GM21825 (cell line): ENCODE results near the gene FAM32A.

Experiments used
- ATAC-seq: cut with Tn5 transposase; IDR thresholded peaks from one replicate; pipeline ENCODE4 v1.9.1; 2021; ENCODE audit warnings: mild to moderate bottlenecking, moderate library complexity; ENCODE audit not compliant: unreplicated experiment

The FAM32A gene

GRCh38 chr19:16201011-16201391 lies 15.8 kb downstream of the FAM32A start:
- no peak for ATAC-seq

GRCh38 chr19:16202320-16203255 lies 17.4 kb downstream of the FAM32A start:
- no peak for ATAC-seq

DNA sequence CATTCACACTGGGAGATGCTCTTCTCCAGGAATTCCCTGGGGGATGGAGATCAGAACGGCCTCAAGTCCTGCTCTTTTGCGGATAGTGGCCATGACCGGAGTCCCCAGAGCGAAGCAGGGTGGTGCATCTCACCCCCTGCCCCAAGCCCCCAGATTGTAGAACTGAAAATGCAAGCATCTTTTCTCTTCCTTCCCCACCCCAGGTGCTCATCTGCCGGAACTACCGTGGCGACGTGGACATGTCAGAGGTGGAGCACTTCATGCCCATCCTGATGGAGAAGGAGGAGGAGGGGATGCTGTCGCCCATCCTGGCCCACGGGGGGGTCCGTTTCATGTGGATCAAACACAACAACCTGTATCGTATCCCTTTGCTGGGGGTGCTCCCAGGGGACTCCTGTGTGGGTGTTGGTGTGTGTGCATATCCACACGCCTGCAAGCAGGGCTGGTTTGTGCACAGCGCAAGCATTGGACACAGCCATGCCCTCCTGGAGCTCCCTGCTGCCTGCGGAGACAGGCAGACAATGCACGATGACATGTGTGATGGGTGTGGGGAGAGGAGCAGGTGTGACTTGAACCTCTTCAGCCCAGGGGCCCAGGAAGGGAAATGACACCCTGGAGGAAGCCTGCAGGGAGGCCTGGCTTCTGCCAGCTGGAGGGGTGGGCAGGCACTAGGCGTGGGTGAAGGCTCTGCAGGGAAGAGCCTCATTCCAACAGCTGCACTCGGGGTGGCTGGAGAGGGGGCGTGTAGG lies 18.2 kb downstream of the FAM32A start:
- ATAC-seq, result no peak

DNA sequence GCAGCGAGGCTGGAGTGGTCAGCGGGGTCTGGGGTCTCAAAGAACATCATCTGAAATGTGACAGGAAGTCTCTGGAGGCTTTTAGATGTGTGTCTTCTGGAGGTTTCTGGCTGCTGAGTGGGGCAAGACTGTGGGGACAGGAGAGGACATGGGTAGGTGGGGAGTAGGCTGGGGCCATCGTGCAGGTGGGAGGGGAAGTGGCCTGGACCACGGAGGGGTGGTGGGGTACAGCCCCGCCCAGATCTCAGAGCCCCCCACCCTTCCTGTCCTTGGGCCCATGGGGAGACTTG lies 18.7 kb downstream of the FAM32A start:
- ATAC-seq, result no peak

- ATAC-seq, result no peak
Measured at GRCh38 chr19:16205205-16206045, 20.2 kb downstream of the FAM32A start.

GRCh38 chr19:16206046-16206605 lies 20.9 kb downstream of the FAM32A start:
- no peak for ATAC-seq

DNA sequence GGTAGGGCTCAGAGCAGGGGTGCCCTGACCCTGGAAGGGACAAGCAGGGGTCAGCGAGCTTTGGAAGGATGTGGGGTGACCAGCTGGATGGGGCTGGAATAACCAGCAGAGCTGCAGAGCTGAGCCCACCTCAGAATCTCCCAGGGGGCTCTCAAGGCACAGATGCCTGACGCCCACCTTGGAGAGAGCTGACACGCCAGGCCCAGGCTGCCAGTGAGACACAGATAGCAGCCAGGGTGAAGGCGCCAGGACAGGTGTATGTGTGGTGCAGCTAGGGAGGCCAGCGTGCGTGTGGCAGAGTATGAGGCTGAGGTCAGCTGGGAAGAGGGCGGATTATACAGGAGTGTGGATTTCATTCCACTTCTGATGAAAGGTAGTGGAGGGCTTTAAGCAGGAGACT lies 21.4 kb downstream of the FAM32A start:
- ATAC-seq, result no peak

- ATAC-seq, result no peak
Measured at GRCh38 chr19:16207063-16207462, 21.9 kb downstream of the FAM32A start.

- no peak for ATAC-seq
Measured at GRCh38 chr19:16207490-16208025, 22.3 kb downstream of the FAM32A start.

DNA sequence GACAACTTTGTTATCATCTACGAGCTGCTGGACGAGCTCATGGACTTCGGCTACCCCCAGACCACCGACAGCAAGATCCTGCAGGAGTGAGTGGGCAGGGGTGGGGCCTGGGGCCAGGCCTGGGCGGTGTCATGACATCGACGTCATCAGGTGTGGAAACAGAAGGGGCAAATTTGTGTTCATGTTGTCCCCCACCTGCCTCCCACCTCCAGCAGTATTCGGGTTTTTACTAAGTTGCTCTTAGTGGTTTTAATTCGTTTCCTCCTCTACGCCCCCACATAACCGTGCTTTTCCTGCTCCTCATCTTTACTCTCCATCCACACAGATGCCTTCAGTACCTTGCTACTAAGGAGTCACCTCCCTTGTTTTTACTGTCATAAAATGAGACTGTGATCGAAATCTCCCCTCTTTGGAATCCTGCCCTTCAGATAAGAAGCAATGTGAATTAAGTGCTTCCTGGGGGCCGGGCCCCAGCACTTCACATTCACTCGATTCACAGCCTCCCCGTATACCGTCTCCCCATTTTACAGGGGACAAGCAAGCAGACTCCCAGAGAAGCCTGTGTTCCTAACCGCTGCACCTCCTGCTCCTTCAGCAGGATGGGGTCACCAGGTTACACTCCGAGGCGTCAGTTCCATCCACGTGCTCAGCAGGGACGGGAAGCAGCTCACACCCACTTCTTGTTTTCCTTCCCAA lies 23.0 kb downstream of the FAM32A start:
- ATAC-seq, result no peak

- ATAC-seq, result no peak
Measured at GRCh38 chr19:16208847-16209665, 23.8 kb downstream of the FAM32A start.

GRCh38 chr19:16210168-16210567 lies 25.0 kb downstream of the FAM32A start:
- ATAC-seq, result no peak

GRCh38 chr19:16213076-16213475 lies 27.9 kb downstream of the FAM32A start:
- ATAC-seq, result no peak

- no peak for ATAC-seq
Measured at GRCh38 chr19:16216744-16217670, 31.8 kb downstream of the FAM32A start.

DNA sequence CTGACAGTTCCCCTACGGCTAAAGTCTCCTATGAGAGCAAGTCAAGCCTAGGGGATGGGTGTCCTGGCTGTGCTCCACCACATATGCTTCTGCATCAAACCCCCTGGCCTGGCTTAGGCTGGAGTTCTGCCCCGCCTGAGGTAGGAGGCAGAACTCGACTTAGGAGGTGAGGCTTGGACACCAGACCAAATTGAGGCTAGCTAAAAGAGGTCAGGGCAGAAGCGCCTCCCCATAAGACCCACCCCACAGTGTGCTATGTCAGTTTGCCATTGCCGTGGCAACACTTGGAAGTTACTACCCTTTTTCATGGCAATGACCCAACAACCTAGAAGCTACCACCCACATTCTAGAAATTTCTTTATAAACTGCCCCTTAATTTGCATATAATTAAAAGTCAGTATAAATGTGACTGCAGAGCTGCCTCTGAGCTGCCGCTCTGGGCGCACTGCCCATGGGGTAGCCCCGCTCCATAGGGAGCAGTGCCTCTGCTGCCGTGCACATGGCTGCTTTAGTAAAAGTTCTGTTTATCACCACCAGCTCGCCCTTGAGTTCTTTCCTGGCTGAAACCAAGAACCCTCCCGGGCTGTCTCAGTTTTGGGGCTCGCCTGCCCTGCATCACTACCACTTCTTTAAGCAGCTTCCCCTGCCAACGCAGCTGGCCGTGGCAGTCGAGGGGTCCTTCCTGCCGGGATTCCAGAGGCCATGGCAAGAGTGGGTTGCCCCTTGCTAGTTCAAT lies 32.7 kb downstream of the FAM32A start:
- no peak for ATAC-seq

DNA sequence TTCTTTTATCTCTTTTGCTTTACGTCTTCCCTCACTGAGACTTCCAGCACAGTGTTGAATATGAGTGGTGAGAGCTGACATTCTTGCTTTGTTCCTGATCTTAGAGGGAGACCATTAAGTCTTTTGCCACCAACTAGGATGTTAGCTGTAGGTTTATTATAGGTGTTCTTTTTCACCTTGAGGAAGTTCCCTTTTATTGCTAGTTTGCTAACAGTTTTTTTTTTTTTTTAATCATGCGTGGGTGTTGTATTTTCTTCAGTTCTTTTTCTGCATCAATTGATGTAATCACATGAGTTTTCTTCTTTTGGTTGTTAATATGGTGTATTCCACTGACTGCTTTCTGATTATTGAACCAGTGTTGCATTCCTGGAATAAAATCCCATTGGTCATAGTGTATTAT lies 33.6 kb downstream of the FAM32A start:
- no peak for ATAC-seq

DNA sequence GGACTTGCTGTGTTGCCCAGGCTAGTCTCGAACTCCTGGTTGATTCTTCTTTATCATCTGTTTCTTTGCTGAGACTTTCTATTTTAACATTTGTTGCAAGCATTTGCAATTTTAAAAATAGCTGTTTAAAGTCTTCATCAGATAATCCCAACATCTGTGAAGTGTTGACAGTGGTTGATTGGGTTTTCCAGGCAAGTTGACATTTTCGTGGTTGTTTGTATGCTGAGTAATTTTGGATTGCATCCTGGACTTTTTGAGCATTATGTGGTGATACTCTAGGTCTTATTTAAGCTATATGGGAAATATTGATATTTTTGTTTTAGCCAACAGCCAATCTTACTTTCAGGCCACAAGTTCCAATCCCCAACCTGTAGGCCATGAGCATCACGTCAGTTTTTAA lies 37.6 kb downstream of the FAM32A start:
- ATAC-seq, result no peak

- ATAC-seq, result no peak
Measured at GRCh38 chr19:16223746-16224145, 38.5 kb downstream of the FAM32A start.
